MCF 10A (cell line): Measurements from ENCODE around the gene GIPC1. TPM values are rescaled to one million over a fixed set of nuclear protein-coding genes. Genes with fewer than 3 reads are reported as not detected.

ENCODE experiments used
- BruUV-seq: library from RNA; stranded (reverse); fragments of 400-500 nt; replicated peaks from 2 replicates; lab custom pipeline; 2021; lab: Mats Ljungman, UMichigan
- CTCF ChIA-PET: fragments of 300-600 bp; sonication (Branson Sonifier 250); formaldehyde crosslinking; extraction: SDS; loops from one replicate; lab custom pipeline; 2021; ENCODE audit warnings: antibody characterized with exemption, inconsistent platforms; lab: Yijun Ruan, JAX
- POLR2A ChIA-PET: fragments of 300-600, 350-650 bp; sonication (Branson Sonifier 250); formaldehyde crosslinking; extraction: SDS; loops from one replicate; lab custom pipeline; 2020; ENCODE audit warnings: antibody characterized with exemption, inconsistent platforms; lab: Yijun Ruan, JAX
- DNase-seq: peaks from one replicate; pipeline ENCODE4 v3.0.0-alpha.2; 2018; ENCODE audit not compliant: unreplicated experiment
- H3K27ac Mint-ChIP-seq: one replicate; pipeline ENCODE4 v1.8.0; 2022; ENCODE audit warnings: mild to moderate bottlenecking, low read depth, mixed read lengths; ENCODE audit not compliant: unreplicated experiment
- H3K27me3 Mint-ChIP-seq: one replicate; pipeline ENCODE4 v1.8.0; 2022; ENCODE audit warnings: mixed read lengths; ENCODE audit not compliant: insufficient read depth, unreplicated experiment
- H3K36me3 Mint-ChIP-seq: one replicate; pipeline ENCODE4 v1.8.0; 2022; ENCODE audit warnings: mild to moderate bottlenecking, moderate library complexity, mixed read lengths; ENCODE audit not compliant: insufficient read depth, unreplicated experiment
- H3K4me1 Mint-ChIP-seq: one replicate; pipeline ENCODE4 v1.8.0; 2022; ENCODE audit warnings: mixed read lengths; ENCODE audit not compliant: insufficient read depth, unreplicated experiment
- H3K4me3 Mint-ChIP-seq: one replicate; pipeline ENCODE4 v1.8.0; 2022; ENCODE audit warnings: mild to moderate bottlenecking, moderate library complexity, mixed read lengths; ENCODE audit not compliant: unreplicated experiment
- H3K9me3 Mint-ChIP-seq: one replicate; pipeline ENCODE4 v1.8.0; 2022; ENCODE audit warnings: mixed read lengths; ENCODE audit not compliant: unreplicated experiment
- CTCF ChIP-seq: fragments of 200-600 bp; IDR thresholded peaks from one replicate; pipeline ENCODE4 v1.8.0; 2022; ENCODE audit warnings: antibody characterized with exemption, mild to moderate bottlenecking; ENCODE audit not compliant: unreplicated experiment
- intact Hi-C: fragments of 100-400 bp; cut with micrococcal nuclease; formaldehyde crosslinking; loops from 2 replicates; pipeline ENCODE4 v1.14.1; 2022
- total RNA-seq: library from RNA; stranded (reverse); gene quantifications from 2 replicates; pipeline ENCODE4 v1.2.3, GENCODE V29; 2022

The GIPC1 gene
- total RNA-seq, 1 experiment from 2014 or later = 108 TPM

GRCh38 chr19:14512406-14512961, 16.6 kb upstream of the GIPC1 start:
- peaks cover 45% of the 10 kb centered on the region for H3K36me3 Mint-ChIP-seq
- ChIA-PET POLR2A (interaction anchor here (1.3 to 15.7 kb wide), 5 partner anchors 10 to 44 kb away, joined by 3 to 203 read pairs (median 7); partner anchors contain the start of gene GIPC1), CTCF (interaction anchor here (0.6 kb wide), 4 partner anchors 15 to 275 kb away, joined by 3 to 4 read pairs (median 3); no protein-coding TSS in a partner anchor)
- H3K4me1 Mint-ChIP-seq = peaks cover 23% of the 10 kb centered on the region
- no TSS peak for BruUV-seq
- H3K4me3 Mint-ChIP-seq = no peak overlapping the region
- no peak for DNase-seq
- no peaks in the 10 kb centered on the region for H3K27me3 Mint-ChIP-seq
- H3K27ac Mint-ChIP-seq = no peak overlapping the region
- no peak for TF ChIP-seq CTCF
- intact Hi-C loops = no loop called here
- H3K9me3 Mint-ChIP-seq = no peaks in the 10 kb centered on the region

GRCh38 chr19:14511229-14511593, 15.3 kb upstream of the GIPC1 start:
- BruUV-seq = no TSS peak
- POLR2A ChIA-PET = interaction anchor here (0.6 to 15.7 kb wide), 13 partner anchors 9 to 661 kb away, joined by 3 to 203 read pairs (median 3); partner anchors contain the start of gene GIPC1
- Mint-ChIP-seq H3K36me3 (peaks cover 34% of the 10 kb centered on the region), H3K4me1 (peaks cover 19% of the 10 kb centered on the region), H3K4me3 (peak overlapping the region; percentile 64), H3K27me3 (no peaks in the 10 kb centered on the region), H3K27ac (peak overlapping the region; percentile 86), H3K9me3 (no peaks in the 10 kb centered on the region)
- intact Hi-C loops = no loop called here
- CTCF ChIA-PET = interaction anchor here (0.6 to 2.6 kb wide), 6 partner anchors 9 to 77 kb away, joined by 3 to 9 read pairs (median 4); no protein-coding TSS in a partner anchor
- DNase-seq = no peak
- TF ChIP-seq CTCF = no peak

- H3K9me3 Mint-ChIP-seq = no peaks in the 10 kb centered on the region
- DNase-seq = peak; percentile 80
- no peak for TF ChIP-seq CTCF
- ChIA-PET POLR2A (interaction anchor here (0.6 to 15.7 kb wide), 15 partner anchors 8 to 430 kb away, joined by 3 to 203 read pairs (median 4); partner anchors contain the start of genes DNAJB1, GIPC1 and ZNF333), CTCF (interaction anchor here (0.6 to 2.6 kb wide), 7 partner anchors 9 to 162 kb away, joined by 3 to 9 read pairs (median 3); no protein-coding TSS in a partner anchor)
- no TSS peak for BruUV-seq
- no peaks in the 10 kb centered on the region for H3K27me3 Mint-ChIP-seq
- peaks cover 32% of the 10 kb centered on the region for H3K36me3 Mint-ChIP-seq
- peak overlapping the region; percentile 86 for H3K27ac Mint-ChIP-seq
- peak overlapping the region; percentile 64 for H3K4me3 Mint-ChIP-seq
- peaks cover 20% of the 10 kb centered on the region for H3K4me1 Mint-ChIP-seq
- intact Hi-C loops = no loop called here
Measured at GRCh38 chr19:14510311-14511228, 14.6 kb upstream of the GIPC1 start.
